Muscle layer of duodenum (tissue), 2 donors: ENCODE data around the gene RFX1.
"Not testable (repeated sequence)": the region's sequence is repeated elsewhere in the genome, so short reads cannot be mapped to it uniquely, and the experiment has no call there.

ENCODE experiments used
- H3K27ac ChIP-seq: one replicate; pipeline ENCODE4 v1.7.0; 2013; ENCODE audit warnings: mild to moderate bottlenecking, low read length
- H3K27me3 ChIP-seq: one replicate; pipeline ENCODE4 v1.7.0; 2013; ENCODE audit warnings: low read depth, mild to moderate bottlenecking, control low read depth, low read length
- H3K36me3 ChIP-seq, 2 donors: one replicate each; pipeline ENCODE4 v1.7.0; 2013; ENCODE audit warnings: low read length in 2 of 2, control low read depth in 1 of 2, mild to moderate bottlenecking in 1 of 2; ENCODE audit not compliant: insufficient read depth in 2 of 2, control insufficient read depth in 1 of 2
- H3K4me1 ChIP-seq, 2 donors: one replicate each; pipeline ENCODE4 v1.7.0; 2013; ENCODE audit warnings: low read length in 2 of 2, mild to moderate bottlenecking in 2 of 2, control low read depth in 1 of 2, moderate library complexity in 1 of 2; ENCODE audit not compliant: insufficient read depth in 2 of 2, control insufficient read depth in 1 of 2
- H3K4me3 ChIP-seq, 2 donors: one replicate each; pipeline ENCODE4 v1.7.0; 2013; ENCODE audit warnings: low read length in 2 of 2, low read depth in 1 of 2, mild to moderate bottlenecking in 1 of 2
- H3K9me3 ChIP-seq, 2 donors: one replicate each; pipeline ENCODE4 v1.7.0; 2013; ENCODE audit warnings: low read length in 2 of 2, control low read depth in 1 of 2, mild to moderate bottlenecking in 1 of 2; ENCODE audit not compliant: control insufficient read depth in 1 of 2
- donor health status: healthy.

The RFX1 gene

DNA sequence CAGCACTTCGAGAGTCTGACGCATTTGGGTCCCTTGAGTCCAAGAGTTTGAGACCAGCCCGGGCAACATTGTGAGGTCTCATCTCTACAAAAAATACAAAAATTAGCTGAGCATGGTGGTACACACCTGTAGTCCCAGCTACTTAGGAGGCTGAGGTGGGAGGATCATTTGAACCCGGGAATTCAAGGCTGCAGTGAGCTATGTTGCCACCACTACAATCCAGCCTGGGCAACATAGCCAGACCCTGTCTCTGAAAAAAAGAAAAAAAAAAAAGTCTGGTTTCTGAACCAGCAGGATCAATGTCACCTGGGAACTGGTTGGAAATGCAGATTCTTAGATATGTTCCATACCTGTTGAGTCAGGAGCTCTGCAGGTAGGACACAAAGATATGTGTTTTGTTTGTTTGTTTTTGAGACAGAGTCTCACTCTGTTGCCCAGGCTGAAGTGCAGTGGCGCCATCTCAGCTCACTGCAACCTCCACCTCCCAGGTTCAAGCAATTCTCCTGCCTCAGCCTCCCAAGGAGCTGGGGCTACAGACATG, 20.6 kb upstream of the RFX1 start:
- not testable (repeated sequence) for H3K36me3 ChIP-seq, H3K27ac ChIP-seq, H3K4me1 ChIP-seq, H3K9me3 ChIP-seq, H3K4me3 ChIP-seq, H3K27me3 ChIP-seq

DNA sequence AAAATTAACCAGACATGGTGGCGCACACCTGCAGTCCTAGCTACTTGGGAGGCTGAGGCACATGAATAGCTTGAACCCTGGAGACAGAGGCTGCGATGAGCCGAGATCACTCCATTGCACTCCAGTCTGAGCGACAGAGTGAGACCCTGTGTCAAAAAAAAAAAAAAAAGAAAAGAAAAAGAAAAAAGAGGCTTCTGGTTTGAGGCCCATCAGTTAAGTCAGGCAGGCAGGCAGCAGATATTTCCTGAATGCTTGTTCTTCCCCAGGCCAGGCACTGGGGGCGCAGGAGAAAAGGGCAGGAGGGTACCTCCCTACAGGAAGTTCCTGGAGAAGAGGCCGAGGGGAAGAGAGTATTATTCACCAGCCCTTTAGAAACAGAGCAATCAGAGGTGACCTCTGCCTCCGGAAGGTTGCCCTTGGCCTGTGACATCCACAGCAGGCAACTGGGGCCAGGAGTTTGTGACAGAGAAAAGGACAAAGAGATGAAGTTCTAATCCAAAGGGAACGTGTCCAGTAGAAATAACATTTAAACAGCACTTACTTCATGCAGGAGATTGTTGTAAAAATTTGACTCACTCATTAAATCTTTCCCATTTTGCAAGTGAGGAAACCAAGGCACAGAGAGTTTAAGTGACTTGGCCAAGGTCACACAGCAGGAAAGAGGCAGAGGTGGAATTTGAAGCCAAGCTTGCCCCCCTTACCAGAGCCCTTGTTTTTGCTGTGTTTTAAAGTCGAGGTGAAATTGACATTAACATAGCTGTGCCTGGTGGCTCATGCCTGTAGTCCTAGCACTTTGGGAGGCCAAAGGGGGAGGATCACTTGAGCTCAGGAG, 17.5 kb upstream of the RFX1 start:
- Histone ChIP-seq H3K4me3 (no peak overlapping the region), H3K9me3 (no peaks in the 10 kb centered on the region), H3K27me3 (no peaks in the 10 kb centered on the region), H3K36me3 (no peaks in the 10 kb centered on the region), H3K27ac (no peak overlapping the region), H3K4me1 (peaks cover 0 to 3% of the 10 kb centered on the region in 2 donors)

DNA sequence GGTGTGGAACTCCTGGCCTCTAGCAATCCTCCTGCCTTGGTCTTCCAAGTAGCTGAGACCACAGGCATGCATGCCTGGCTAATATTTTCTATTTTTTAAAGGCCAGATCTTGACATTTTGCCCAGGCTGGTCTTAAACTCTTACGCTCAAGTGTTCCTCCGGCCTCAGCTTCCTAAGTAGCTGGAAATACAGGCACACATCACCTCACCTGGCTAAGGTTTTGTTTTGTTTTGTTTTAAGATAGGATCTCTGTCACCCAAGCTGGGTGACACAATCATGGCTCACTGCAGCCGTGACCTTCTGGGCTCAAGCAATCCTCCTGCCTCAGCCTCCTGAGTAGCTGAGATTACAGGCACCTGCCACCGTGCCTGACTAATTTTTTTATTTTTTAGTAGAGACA, 16.3 kb upstream of the RFX1 start:
- Histone ChIP-seq H3K27ac (no peak overlapping the region), H3K27me3 (no peaks in the 10 kb centered on the region), H3K36me3 (no peaks in the 10 kb centered on the region), H3K4me1 (peaks cover 0 to 3% of the 10 kb centered on the region in 2 donors), H3K4me3 (no peak overlapping the region), H3K9me3 (no peaks in the 10 kb centered on the region)

DNA sequence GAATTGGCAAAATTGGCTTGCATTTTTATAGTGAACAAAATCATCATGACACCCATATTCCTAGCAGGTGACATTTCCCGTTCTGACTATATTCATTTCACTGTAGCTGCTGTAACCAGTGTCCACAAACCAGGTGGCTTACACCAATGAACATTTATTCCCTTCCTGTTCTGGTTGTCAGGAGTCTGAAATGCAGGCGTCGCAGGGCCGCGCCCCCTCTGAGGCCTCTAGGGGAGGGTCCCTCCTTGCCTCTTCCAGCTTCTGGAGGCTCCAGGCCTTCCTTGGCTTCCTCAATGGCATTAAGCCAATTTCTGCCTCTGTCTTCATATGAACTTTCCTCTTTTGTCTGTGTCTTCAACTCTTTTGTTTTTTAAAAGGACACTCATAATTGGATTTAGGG, 15.4 kb upstream of the RFX1 start:
- Histone ChIP-seq H3K27ac (no peak overlapping the region), H3K36me3 (no peaks in the 10 kb centered on the region), H3K4me3 (no peak overlapping the region), H3K27me3 (no peaks in the 10 kb centered on the region), H3K4me1 (peaks cover 0 to 3% of the 10 kb centered on the region in 2 donors), H3K9me3 (no peaks in the 10 kb centered on the region)

DNA sequence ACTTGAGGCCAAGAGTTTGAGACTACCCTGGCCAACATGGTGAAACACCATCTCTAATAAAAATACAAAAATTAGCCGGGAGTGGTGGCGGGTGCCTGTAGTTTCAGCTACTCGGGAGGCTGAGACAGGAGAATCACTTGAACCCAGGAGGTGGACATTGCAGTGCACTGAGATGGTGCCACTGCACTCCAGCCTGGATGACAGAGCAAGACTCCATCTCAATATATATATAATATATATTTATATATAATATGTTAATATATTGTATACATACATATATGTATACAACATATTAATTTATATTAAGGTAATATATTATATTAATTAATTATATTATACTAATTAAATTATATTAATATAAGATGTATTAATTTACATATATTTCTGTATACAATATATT, 13.6 kb upstream of the RFX1 start:
- H3K9me3 ChIP-seq, H3K4me3 ChIP-seq, H3K4me1 ChIP-seq, H3K36me3 ChIP-seq, H3K27ac ChIP-seq, H3K27me3 ChIP-seq: not testable (repeated sequence)

DNA sequence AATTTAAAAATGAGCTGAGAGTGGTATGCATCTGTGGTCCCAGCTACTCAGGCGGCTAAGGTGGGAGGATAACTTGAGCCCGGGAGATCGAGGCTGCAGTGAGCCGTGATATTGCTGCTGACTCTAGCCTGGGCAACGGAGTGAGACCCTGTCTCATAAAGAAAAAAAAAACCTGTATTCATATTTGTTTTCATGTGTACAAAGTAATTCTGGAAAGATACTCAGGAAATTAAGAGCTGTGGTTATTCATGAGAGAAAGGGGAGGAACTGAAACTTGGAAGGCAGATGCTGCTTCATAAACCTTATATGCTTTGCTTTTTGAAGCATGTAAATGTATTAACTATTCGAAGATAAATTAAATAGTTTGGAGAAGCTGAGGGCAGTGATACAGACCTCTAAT, 13.0 kb upstream of the RFX1 start:
- Histone ChIP-seq H3K27ac (no peak overlapping the region), H3K9me3 (no peaks in the 10 kb centered on the region), H3K4me1 (peaks cover 0 to 3% of the 10 kb centered on the region in 2 donors), H3K36me3 (no peaks in the 10 kb centered on the region), H3K4me3 (no peak overlapping the region), H3K27me3 (no peaks in the 10 kb centered on the region)

- H3K4me3 ChIP-seq = no peak overlapping the region
- no peak overlapping the region for H3K27ac ChIP-seq
- H3K4me1 ChIP-seq = no peaks in the 10 kb centered on the region
- no peaks in the 10 kb centered on the region for H3K9me3 ChIP-seq
- no peaks in the 10 kb centered on the region for H3K36me3 ChIP-seq
- H3K27me3 ChIP-seq = no peaks in the 10 kb centered on the region
These were observed 9.5 kb upstream of the RFX1 start for GRCh38 chr19:14015524-14016035.

- H3K27me3 ChIP-seq = no peaks in the 10 kb centered on the region
- H3K4me1 ChIP-seq = no peaks in the 10 kb centered on the region
- no peak overlapping the region for H3K27ac ChIP-seq
- H3K9me3 ChIP-seq = no peaks in the 10 kb centered on the region
- H3K4me3 ChIP-seq = no peak overlapping the region
- no peaks in the 10 kb centered on the region for H3K36me3 ChIP-seq
These were observed 6.3 kb upstream of the RFX1 start for GRCh38 chr19:14012378-14012915.

- no peaks in the 10 kb centered on the region for H3K9me3 ChIP-seq
- no peaks in the 10 kb centered on the region for H3K27me3 ChIP-seq
- peaks cover 0 to 4% of the 10 kb centered on the region in 2 donors for H3K4me1 ChIP-seq
These were observed 844 bp upstream of the RFX1 start for GRCh38 chr19:14006766-14007562.

GRCh38 chr19:14005349-14006084, 603 bp downstream of the RFX1 start:
- Histone ChIP-seq H3K4me3 (peak overlapping the region; percentile 60 to 73), H3K27ac (peak overlapping the region; percentile 96), H3K36me3 (peaks cover 0 to 7% of the 10 kb centered on the region in 2 donors), H3K9me3 (no peaks in the 10 kb centered on the region), H3K4me1 (peaks cover 0 to 4% of the 10 kb centered on the region in 2 donors), H3K27me3 (no peaks in the 10 kb centered on the region)

More at GRCh38 chr19:14006766-14007562, 844 bp upstream of the RFX1 start:
- H3K4me3 ChIP-seq = peak overlapping the region; percentile 71 to 73
- peak overlapping the region; percentile 98 for H3K27ac ChIP-seq
- H3K36me3 ChIP-seq = peaks cover 0 to 7% of the 10 kb centered on the region in 2 donors
